Activated naive CD4-positive, alpha-beta T cell treated with anti-CD3 and anti-CD28 coated beads, Interleukin-2, amount 50 U/mL, for 24 hours (primary cell): ENCODE results near the gene HUWE1.

ENCODE experiments used
- H3K27ac Mint-ChIP-seq: one replicate; pipeline ENCODE4 v1.8.0; 2021; ENCODE audit warnings: mild to moderate bottlenecking, mixed read lengths
- H3K27me3 Mint-ChIP-seq: one replicate; pipeline ENCODE4 v1.8.0; 2021; ENCODE audit warnings: mixed read lengths
- H3K36me3 Mint-ChIP-seq: one replicate; pipeline ENCODE4 v1.8.0; 2021; ENCODE audit warnings: mixed read lengths
- H3K4me1 Mint-ChIP-seq: one replicate; pipeline ENCODE4 v1.8.0; 2021; ENCODE audit warnings: mixed read lengths
- H3K4me3 Mint-ChIP-seq: one replicate; pipeline ENCODE4 v1.8.0; 2021; ENCODE audit warnings: mild to moderate bottlenecking, mixed read lengths
- H3K9me3 Mint-ChIP-seq: one replicate; pipeline ENCODE4 v1.8.0; 2021; ENCODE audit warnings: mixed read lengths

The HUWE1 gene

GRCh38 chrX:53599781-53600396 is 86.6 kb downstream of the HUWE1 start:
- Mint-ChIP-seq H3K36me3 (peaks cover 5% of the 10 kb centered on the region), H3K4me3 (no peak overlapping the region), H3K27me3 (no peaks in the 10 kb centered on the region), H3K27ac (no peak overlapping the region), H3K4me1 (peaks cover 4% of the 10 kb centered on the region), H3K9me3 (no peaks in the 10 kb centered on the region)

GRCh38 chrX:53598169-53598568 is 88.3 kb downstream of the HUWE1 start:
- H3K27ac Mint-ChIP-seq = no peak overlapping the region
- no peaks in the 10 kb centered on the region for H3K9me3 Mint-ChIP-seq

GRCh38 chrX:53595266-53595810 is 91.2 kb downstream of the HUWE1 start:
- Mint-ChIP-seq H3K4me3 (no peak overlapping the region), H3K27me3 (no peaks in the 10 kb centered on the region), H3K4me1 (peaks cover 4% of the 10 kb centered on the region), H3K27ac (peak overlapping the region; percentile 68), H3K9me3 (no peaks in the 10 kb centered on the region), H3K36me3 (peaks cover 11% of the 10 kb centered on the region)

More at GRCh38 chrX:53598169-53598568, 88.3 kb downstream of the HUWE1 start:
- Mint-ChIP-seq H3K4me3 (no peak overlapping the region), H3K27me3 (no peaks in the 10 kb centered on the region), H3K4me1 (peaks cover 4% of the 10 kb centered on the region), H3K36me3 (peaks cover 5% of the 10 kb centered on the region)

- no peaks in the 10 kb centered on the region for H3K9me3 Mint-ChIP-seq
- H3K27me3 Mint-ChIP-seq = no peaks in the 10 kb centered on the region
- no peaks in the 10 kb centered on the region for H3K4me1 Mint-ChIP-seq
- H3K27ac Mint-ChIP-seq = no peak overlapping the region
- H3K4me3 Mint-ChIP-seq = no peak overlapping the region
- H3K36me3 Mint-ChIP-seq = peaks cover 9% of the 10 kb centered on the region
Observed at GRCh38 chrX:53594354-53594753, 92.2 kb downstream of the HUWE1 start.

GRCh38 chrX:53587795-53588420 is 98.6 kb downstream of the HUWE1 start:
- Mint-ChIP-seq H3K4me1 (no peaks in the 10 kb centered on the region), H3K36me3 (peaks cover 14% of the 10 kb centered on the region), H3K4me3 (no peak overlapping the region), H3K27ac (no peak overlapping the region), H3K27me3 (no peaks in the 10 kb centered on the region), H3K9me3 (no peaks in the 10 kb centered on the region)

- Mint-ChIP-seq H3K9me3 (no peaks in the 10 kb centered on the region), H3K4me1 (peaks cover 5% of the 10 kb centered on the region), H3K27me3 (no peaks in the 10 kb centered on the region), H3K4me3 (no peak overlapping the region), H3K27ac (no peak overlapping the region), H3K36me3 (peaks cover 13% of the 10 kb centered on the region)
Observed at GRCh38 chrX:53584891-53585290, 101.6 kb downstream of the HUWE1 start.

- Mint-ChIP-seq H3K4me3 (no peak overlapping the region), H3K9me3 (no peaks in the 10 kb centered on the region), H3K27me3 (no peaks in the 10 kb centered on the region), H3K27ac (no peak overlapping the region), H3K4me1 (peaks cover 5% of the 10 kb centered on the region), H3K36me3 (peaks cover 13% of the 10 kb centered on the region)
Observed at GRCh38 chrX:53583571-53583970, 102.9 kb downstream of the HUWE1 start.

- H3K9me3 Mint-ChIP-seq = no peaks in the 10 kb centered on the region
- H3K36me3 Mint-ChIP-seq = peaks cover 9% of the 10 kb centered on the region
- no peak overlapping the region for H3K27ac Mint-ChIP-seq
- peaks cover 5% of the 10 kb centered on the region for H3K4me1 Mint-ChIP-seq
- no peak overlapping the region for H3K4me3 Mint-ChIP-seq
- no peaks in the 10 kb centered on the region for H3K27me3 Mint-ChIP-seq
Observed at GRCh38 chrX:53580742-53581504, 105.6 kb downstream of the HUWE1 start.

GRCh38 chrX:53571494-53571893 is 115.0 kb downstream of the HUWE1 start:
- H3K4me3 Mint-ChIP-seq = no peak overlapping the region
- no peak overlapping the region for H3K27ac Mint-ChIP-seq
- no peaks in the 10 kb centered on the region for H3K27me3 Mint-ChIP-seq
- H3K9me3 Mint-ChIP-seq = no peaks in the 10 kb centered on the region
- H3K4me1 Mint-ChIP-seq = no peaks in the 10 kb centered on the region
- H3K36me3 Mint-ChIP-seq = peaks cover 7% of the 10 kb centered on the region

- no peaks in the 10 kb centered on the region for H3K4me1 Mint-ChIP-seq
- H3K27me3 Mint-ChIP-seq = no peaks in the 10 kb centered on the region
- H3K36me3 Mint-ChIP-seq = peaks cover 8% of the 10 kb centered on the region
- H3K27ac Mint-ChIP-seq = no peak overlapping the region
- H3K9me3 Mint-ChIP-seq = no peaks in the 10 kb centered on the region
- H3K4me3 Mint-ChIP-seq = no peak overlapping the region
Observed at GRCh38 chrX:53563324-53563723, 123.2 kb downstream of the HUWE1 start.

GRCh38 chrX:53561912-53562311 is 124.6 kb downstream of the HUWE1 start:
- no peaks in the 10 kb centered on the region for H3K4me1 Mint-ChIP-seq
- no peak overlapping the region for H3K27ac Mint-ChIP-seq
- H3K4me3 Mint-ChIP-seq = no peak overlapping the region
- no peaks in the 10 kb centered on the region for H3K27me3 Mint-ChIP-seq
- H3K36me3 Mint-ChIP-seq = peaks cover 10% of the 10 kb centered on the region
- no peaks in the 10 kb centered on the region for H3K9me3 Mint-ChIP-seq

- Mint-ChIP-seq H3K27ac (peak overlapping the region; percentile 30), H3K4me1 (no peaks in the 10 kb centered on the region), H3K36me3 (peaks cover 13% of the 10 kb centered on the region), H3K9me3 (no peaks in the 10 kb centered on the region), H3K27me3 (no peaks in the 10 kb centered on the region), H3K4me3 (no peak overlapping the region)
Observed at GRCh38 chrX:53558646-53559045, 127.9 kb downstream of the HUWE1 start.

GRCh38 chrX:53556868-53557267 is 129.7 kb downstream of the HUWE1 start:
- Mint-ChIP-seq H3K27ac (no peak overlapping the region), H3K27me3 (no peaks in the 10 kb centered on the region), H3K36me3 (peaks cover 13% of the 10 kb centered on the region), H3K4me3 (no peak overlapping the region), H3K4me1 (no peaks in the 10 kb centered on the region), H3K9me3 (no peaks in the 10 kb centered on the region)

- H3K36me3 Mint-ChIP-seq = peaks cover 10% of the 10 kb centered on the region
- H3K27ac Mint-ChIP-seq = peak overlapping the region; percentile 17
- H3K4me3 Mint-ChIP-seq = no peak overlapping the region
- no peaks in the 10 kb centered on the region for H3K27me3 Mint-ChIP-seq
- H3K9me3 Mint-ChIP-seq = no peaks in the 10 kb centered on the region
- H3K4me1 Mint-ChIP-seq = peaks cover 4% of the 10 kb centered on the region
Observed at GRCh38 chrX:53550756-53551463, 135.6 kb downstream of the HUWE1 start.

GRCh38 chrX:53547668-53548067 is 138.9 kb downstream of the HUWE1 start:
- no peaks in the 10 kb centered on the region for H3K9me3 Mint-ChIP-seq
- no peak overlapping the region for H3K4me3 Mint-ChIP-seq
- H3K27ac Mint-ChIP-seq = peak overlapping the region; percentile 41
- peaks cover 4% of the 10 kb centered on the region for H3K4me1 Mint-ChIP-seq
- H3K36me3 Mint-ChIP-seq = peaks cover 9% of the 10 kb centered on the region
- no peaks in the 10 kb centered on the region for H3K27me3 Mint-ChIP-seq
